HUES6 (cell line): ENCODE data around the gene RNF149.
A peak's percentile ranks its signal among the peaks of the same experiment; 100 is the strongest.
"Not testable (repeated sequence)": the region's sequence is repeated elsewhere in the genome, so short reads cannot be mapped to it uniquely, and the experiment has no call there.

Experiments
- H3K27ac ChIP-seq: 2 replicates; pipeline ENCODE4 v1.7.0; 2013; ENCODE audit warnings: low read depth, mild to moderate bottlenecking, low read length, inconsistent platforms
- H3K27me3 ChIP-seq: 2 replicates; pipeline ENCODE4 v1.6.1; 2013; ENCODE audit warnings: low read length; ENCODE audit not compliant: control insufficient read depth, insufficient read depth
- H3K36me3 ChIP-seq: 2 replicates; pipeline ENCODE4 v1.6.1; 2013; ENCODE audit warnings: low read length; ENCODE audit not compliant: control insufficient read depth, insufficient read depth
- H3K4me1 ChIP-seq: 2 replicates; pipeline ENCODE4 v1.6.1; 2013; ENCODE audit warnings: low read length; ENCODE audit not compliant: control insufficient read depth, insufficient read depth
- H3K4me3 ChIP-seq: 2 replicates; pipeline ENCODE4 v1.5.1; 2013; ENCODE audit warnings: low read depth, low read length
- H3K9ac ChIP-seq: one replicate; pipeline ENCODE4 v1.6.1; 2013; ENCODE audit warnings: mild to moderate bottlenecking, low read length
- H3K9me3 ChIP-seq: 2 replicates; pipeline ENCODE4 v1.6.1; 2013; ENCODE audit warnings: low read depth, low read length; ENCODE audit not compliant: control insufficient read depth, insufficient read depth

The RNF149 gene, protein sequence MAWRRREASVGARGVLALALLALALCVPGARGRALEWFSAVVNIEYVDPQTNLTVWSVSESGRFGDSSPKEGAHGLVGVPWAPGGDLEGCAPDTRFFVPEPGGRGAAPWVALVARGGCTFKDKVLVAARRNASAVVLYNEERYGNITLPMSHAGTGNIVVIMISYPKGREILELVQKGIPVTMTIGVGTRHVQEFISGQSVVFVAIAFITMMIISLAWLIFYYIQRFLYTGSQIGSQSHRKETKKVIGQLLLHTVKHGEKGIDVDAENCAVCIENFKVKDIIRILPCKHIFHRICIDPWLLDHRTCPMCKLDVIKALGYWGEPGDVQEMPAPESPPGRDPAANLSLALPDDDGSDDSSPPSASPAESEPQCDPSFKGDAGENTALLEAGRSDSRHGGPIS

DNA sequence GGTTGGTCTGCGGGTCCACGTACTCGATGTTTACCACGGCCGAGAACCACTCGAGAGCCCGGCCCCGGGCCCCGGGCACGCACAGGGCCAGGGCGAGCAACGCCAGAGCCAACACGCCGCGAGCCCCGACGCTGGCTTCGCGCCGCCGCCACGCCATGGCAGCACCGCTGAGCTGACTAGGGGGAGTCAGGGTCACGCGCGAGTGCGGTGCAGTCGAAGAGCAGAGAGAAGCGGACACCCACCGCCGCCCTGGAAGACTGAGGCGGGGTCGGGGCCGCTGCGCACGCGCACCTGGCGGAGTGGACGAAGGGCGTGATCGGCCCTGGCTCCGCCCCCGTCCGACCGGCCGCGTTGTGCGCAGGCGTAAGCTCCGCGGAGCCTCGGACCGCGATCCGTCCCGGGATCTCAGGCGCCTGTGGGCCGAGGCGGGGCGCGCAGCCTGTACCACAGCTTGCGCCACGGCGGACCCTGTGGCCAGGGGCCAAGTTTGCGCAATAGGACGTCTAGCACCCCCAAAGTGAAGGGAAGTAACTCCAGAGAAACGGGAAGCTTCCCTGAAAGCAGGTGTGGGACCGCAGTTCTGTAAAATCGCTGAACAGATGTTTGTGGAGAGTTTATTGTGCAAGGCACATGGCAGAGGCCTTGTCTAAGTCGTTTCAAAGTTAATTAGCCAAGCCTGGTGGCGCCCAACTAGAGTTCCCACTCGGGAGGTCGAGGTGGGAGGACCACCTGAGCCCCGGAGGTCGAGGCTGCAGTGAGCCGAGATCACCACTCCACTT, at the start of gene RNF149:
RNF149 (minus strand) TSS at position 270 of the 779 bp plus-strand sequence; CDS start at position 157, 113 bp downstream.
- no peaks in the 10 kb centered on the region for H3K36me3 ChIP-seq
- peaks cover 14% of the 10 kb centered on the region; the same call in 1 of the 2 replicates for H3K4me1 ChIP-seq
- H3K27ac ChIP-seq: peak within 1 kb of the TSS; percentile 54; the same call in 1 of the 2 replicates

DNA sequence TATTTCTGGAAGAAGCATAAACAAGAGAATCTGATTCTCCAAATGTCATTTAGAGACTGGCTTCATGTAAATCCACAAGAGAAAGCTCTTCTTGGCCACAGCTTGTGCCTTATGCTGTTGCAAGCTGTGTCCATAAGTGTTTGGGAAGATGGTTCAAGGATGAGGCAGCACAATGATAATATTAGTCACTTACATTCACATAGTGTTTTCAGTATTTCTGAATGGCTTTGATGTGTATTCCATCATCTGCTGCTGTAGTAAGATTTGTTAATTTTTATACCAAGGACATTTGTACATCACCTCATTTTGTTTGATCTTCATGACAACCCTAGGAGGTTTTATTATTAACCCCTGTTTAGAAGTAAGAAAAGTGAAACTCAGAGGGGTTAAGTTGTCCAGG, 48.9 kb upstream of the RNF149 start:
- Histone ChIP-seq H3K27ac (no peak overlapping the region), H3K4me1 (peaks cover 8% of the 10 kb centered on the region; the same call in 1 of the 2 replicates), H3K4me3 (no peak overlapping the region), H3K27me3 (no peaks in the 10 kb centered on the region), H3K9me3 (no peaks in the 10 kb centered on the region), H3K9ac (no peak overlapping the region), H3K36me3 (no peaks in the 10 kb centered on the region)

More for the DNA sequence above, at the start of gene RNF149:
- Histone ChIP-seq H3K27me3 (peaks cover 4% of the 10 kb centered on the region; the same call in 1 of the 2 replicates), H3K9me3 (no peaks in the 10 kb centered on the region), H3K9ac (peak within 1 kb of the TSS; percentile 70), H3K4me3 (peak within 1 kb of the TSS; percentile 79)

DNA sequence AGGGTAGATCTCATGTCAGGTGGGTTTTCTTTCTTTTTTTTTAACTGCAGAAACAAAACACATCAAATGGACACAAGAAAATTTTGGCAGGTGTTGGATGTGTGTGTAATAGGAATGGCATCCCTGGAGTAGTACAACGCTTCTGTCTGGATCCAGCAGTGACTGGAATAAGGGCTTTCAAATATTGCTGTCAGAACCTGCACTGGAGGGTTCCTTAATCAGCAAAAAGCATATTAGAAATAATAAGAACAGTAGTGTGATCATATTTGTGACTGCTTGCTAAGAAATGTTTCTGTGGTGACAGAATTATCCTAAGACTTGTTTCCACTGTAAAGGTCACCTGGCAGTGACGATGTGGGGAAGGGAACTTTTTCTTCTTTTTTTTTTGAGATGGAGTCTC, 48.0 kb upstream of the RNF149 start:
- no peak overlapping the region for H3K27ac ChIP-seq
- H3K9ac ChIP-seq: no peak overlapping the region
- H3K9me3 ChIP-seq: no peaks in the 10 kb centered on the region
- H3K4me1 ChIP-seq: peaks cover 5% of the 10 kb centered on the region; the same call in 1 of the 2 replicates
- H3K36me3 ChIP-seq: no peaks in the 10 kb centered on the region
- H3K27me3 ChIP-seq: no peaks in the 10 kb centered on the region
- H3K4me3 ChIP-seq: no peak overlapping the region

DNA sequence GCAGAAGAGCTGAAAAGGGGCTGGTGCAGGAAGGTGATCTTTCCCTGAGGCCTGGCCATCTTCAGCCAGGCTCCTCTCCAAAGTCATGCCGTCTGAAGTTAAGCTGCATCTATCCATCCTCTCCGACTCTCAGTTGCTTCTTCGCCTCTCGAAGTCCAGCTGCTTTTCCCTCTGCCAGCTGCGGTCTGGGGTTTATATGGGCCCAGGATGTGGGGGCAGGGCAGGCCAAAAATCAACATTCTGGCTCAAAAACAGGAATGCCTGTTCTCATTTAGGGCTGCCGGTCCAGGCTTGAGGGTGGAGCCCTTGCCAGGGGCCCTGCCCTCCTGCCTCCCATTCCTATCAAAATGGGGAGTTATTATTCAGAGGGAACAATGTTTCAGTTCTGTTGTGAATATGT, 47.6 kb upstream of the RNF149 start:
- Histone ChIP-seq H3K4me1 (0 out of 2 replicates have a peak, but pooled peaks cover under 1% of the 10 kb centered on the region), H3K27ac (no peak overlapping the region), H3K4me3 (no peak overlapping the region), H3K36me3 (no peaks in the 10 kb centered on the region), H3K27me3 (no peaks in the 10 kb centered on the region), H3K9ac (no peak overlapping the region), H3K9me3 (no peaks in the 10 kb centered on the region)

DNA sequence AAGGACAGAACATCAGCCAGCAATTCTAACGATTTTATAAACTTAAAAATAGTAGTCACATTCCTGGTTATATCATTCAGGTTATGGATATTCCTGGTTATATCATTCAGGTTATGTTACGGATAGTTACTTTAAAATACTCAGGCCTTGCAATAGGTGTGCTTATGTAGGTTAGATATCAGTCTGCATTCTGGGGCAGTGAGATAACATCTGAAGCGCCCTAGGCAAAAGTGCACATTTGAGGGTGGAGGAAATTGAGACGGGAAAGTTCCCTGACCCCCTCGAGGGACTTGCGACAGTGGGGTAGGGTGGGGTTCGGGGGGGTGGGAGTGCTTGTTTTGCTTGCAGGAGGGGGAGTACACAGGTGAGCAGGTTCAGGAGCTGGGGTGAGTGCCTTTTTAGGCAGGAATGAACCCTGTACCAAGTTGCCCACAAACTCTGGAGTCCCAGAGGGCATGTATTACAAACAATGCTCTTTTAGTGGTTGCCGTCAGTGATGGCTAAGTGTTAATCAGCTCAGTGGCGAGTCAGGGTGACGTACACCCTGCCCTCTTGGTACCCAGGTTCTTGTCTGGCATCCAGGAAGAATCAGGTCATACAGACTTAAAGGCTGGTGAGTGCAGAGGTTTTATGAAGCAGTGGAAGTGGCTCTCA, 47.0 kb upstream of the RNF149 start:
- no peaks in the 10 kb centered on the region for H3K36me3 ChIP-seq

DNA sequence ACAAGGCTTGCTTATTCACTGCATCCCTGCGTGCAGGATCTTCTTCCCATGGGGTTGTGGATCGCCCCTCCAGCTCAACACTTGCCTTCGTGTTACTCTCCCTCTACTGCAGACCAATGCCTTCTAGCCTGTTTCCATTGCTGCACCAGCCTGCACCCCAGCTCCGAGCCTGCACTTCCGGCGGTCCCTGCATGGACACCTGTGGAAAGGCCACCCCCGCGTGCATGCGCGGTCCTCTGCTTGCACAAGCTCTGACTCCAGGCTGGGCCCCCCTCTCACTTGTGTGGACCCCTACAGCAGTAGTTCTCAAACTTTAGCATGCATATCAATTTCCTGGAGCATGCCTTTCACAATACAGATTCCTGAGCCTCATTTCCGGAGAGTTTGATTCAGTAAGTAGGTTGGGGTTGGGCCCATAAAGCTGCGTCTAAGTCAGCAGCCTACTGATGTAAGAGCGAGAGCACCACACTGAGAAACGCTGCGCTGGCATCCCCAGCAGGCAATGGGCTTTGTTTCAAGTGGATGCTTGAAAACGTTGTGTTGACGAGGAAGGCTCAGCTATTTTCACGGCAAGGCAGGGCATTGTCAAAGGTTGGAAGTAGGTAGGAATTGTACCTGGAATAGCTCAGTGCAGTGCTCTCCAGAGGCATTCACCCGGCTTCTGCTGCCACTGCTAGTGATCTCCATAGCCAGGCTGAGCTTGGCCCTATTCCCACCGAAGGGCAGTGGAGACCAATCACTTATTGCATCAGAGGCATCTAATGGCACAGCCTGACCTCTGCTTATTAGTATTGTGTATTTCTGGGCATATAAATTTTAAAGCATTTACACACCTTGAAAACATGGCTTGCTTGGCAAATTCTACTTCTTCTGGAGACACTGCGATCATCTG, 46.2 kb upstream of the RNF149 start:
- no peaks in the 10 kb centered on the region for H3K4me1 ChIP-seq
- H3K36me3 ChIP-seq: no peaks in the 10 kb centered on the region
- no peak overlapping the region for H3K9ac ChIP-seq
- no peak overlapping the region for H3K27ac ChIP-seq
- no peaks in the 10 kb centered on the region for H3K27me3 ChIP-seq
- no peaks in the 10 kb centered on the region for H3K9me3 ChIP-seq
- no peak overlapping the region for H3K4me3 ChIP-seq

More for the DNA sequence above, 47.0 kb upstream of the RNF149 start:
- Histone ChIP-seq H3K9ac (no peak overlapping the region), H3K27me3 (no peaks in the 10 kb centered on the region), H3K4me1 (no peaks in the 10 kb centered on the region), H3K27ac (no peak overlapping the region), H3K4me3 (no peak overlapping the region), H3K9me3 (no peaks in the 10 kb centered on the region)

DNA sequence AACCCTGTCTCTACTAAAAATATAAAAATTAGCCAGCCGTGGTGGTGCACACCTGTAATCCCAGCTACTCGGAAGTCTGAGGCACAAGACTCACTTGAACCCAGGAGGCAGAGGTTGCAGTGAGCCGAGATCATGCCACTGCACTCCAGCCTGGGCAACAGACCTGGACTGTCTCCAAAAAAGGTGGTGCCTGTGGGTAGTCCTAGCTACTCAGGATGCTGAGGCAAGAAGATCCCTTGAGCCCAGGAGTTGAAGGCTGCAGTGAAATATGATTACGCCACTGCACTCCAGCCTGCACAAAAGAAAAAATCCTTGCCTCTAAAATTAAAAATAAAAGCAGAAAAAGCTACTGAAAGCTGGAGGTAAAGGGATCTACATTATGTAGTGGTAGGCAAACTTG, 44.1 kb upstream of the RNF149 start:
- not testable (repeated sequence) for H3K4me1 ChIP-seq, H3K4me3 ChIP-seq, H3K27me3 ChIP-seq, H3K9me3 ChIP-seq, H3K36me3 ChIP-seq, H3K27ac ChIP-seq, H3K9ac ChIP-seq

DNA sequence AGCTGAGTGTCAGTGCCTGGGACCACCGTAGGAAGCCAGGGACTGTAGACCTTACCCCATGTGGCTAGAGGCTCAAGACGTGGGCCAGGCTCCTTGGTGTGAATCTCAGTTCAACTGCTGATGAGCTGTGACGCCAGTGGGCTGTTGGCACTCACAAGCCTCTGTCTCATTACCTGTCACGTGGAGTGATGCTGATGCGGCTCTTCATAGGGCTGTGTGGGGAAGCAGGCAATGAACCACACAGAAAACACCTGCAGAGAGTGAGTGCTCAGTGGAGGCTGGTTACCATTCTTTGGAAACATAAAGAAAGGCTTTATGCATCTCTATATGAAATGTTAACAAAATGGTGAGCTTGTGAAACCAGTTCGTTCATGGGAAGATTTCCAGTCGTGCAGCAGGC, 42.7 kb upstream of the RNF149 start:
- no peak overlapping the region for H3K27ac ChIP-seq
- H3K4me1 ChIP-seq: no peaks in the 10 kb centered on the region
- no peaks in the 10 kb centered on the region for H3K27me3 ChIP-seq
- H3K36me3 ChIP-seq: no peaks in the 10 kb centered on the region
- no peaks in the 10 kb centered on the region for H3K9me3 ChIP-seq
- no peak overlapping the region for H3K9ac ChIP-seq
- no peak overlapping the region for H3K4me3 ChIP-seq

DNA sequence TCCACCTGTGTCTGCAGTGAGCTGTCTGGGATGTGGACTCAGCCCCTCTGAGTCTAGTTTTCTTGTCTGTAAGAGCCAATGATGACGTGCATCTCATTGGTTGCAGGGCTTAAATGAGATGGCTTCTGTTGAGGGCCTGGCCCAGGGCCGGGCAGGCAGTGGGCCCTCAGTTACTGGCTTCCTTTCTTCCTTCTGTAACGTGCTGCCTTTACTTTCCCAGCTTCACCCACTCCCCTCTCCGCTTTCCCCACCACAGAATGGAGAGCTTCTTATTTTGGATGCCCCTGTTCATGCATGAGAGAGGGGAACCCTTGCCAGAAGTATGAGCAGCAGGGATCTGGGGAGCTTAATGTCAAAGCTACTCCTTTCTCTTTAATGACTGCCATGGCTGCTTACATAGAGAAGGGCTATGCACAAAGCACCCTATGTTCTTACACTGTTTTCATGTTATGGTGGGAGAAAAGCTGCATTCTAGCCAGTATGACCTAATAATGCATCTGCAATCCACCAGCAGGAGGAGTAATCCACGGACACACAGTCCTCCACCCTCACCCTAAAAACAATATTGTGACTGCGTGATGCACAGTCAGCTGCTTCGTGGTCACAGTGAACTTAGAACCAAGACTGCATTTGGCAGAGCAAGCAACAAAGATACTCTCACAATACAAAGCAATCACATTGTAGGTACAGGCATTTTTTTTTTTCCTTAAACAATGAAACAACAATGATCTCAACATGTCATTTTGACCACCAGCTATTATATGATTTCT, 41.6 kb upstream of the RNF149 start:
- Histone ChIP-seq H3K27me3 (no peaks in the 10 kb centered on the region), H3K27ac (no peak overlapping the region), H3K9ac (no peak overlapping the region), H3K4me1 (no peaks in the 10 kb centered on the region), H3K4me3 (no peak overlapping the region), H3K36me3 (no peaks in the 10 kb centered on the region), H3K9me3 (no peaks in the 10 kb centered on the region)

DNA sequence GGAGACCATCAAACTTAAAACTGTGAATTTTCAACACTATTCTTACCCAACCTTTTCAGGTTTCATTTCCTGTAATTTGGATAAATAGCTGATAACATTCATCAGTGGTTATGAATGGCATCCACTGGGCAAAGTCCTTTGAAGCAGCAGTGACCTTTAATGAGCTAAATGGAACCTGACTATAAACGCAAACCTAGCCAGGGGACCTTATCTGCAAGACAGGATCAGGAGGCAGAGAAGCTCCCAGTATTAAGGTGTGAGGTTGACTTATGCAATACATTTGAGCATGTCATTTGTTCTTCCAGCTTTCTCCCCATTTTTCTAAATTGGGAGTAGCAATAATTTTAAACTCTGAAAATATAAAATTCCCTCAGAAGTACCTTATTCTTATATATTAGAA, 40.4 kb upstream of the RNF149 start:
- Histone ChIP-seq H3K9ac (no peak overlapping the region), H3K4me1 (0 out of 2 replicates have a peak, but pooled peaks cover 6% of the 10 kb centered on the region), H3K9me3 (no peaks in the 10 kb centered on the region), H3K36me3 (no peaks in the 10 kb centered on the region), H3K27ac (no peak overlapping the region), H3K27me3 (no peaks in the 10 kb centered on the region), H3K4me3 (no peak overlapping the region)
